SK-N-MC (cell line): ENCODE results near the gene CADPS.

Experiments used
- EZH2 ChIP-seq: fragments of 200-600 bp; sonication (generic); IDR thresholded peaks from one replicate; pipeline ENCODE4 v1.6.1; 2017; ENCODE audit warnings: antibody characterized with exemption
- POLR2AphosphoS5 ChIP-seq: IDR thresholded peaks from 2 replicates; pipeline ENCODE4 v1.6.1; 2012; ENCODE audit warnings: mild to moderate bottlenecking, low read depth, low read length, borderline replicate concordance

- TF ChIP-seq EZH2 (no peak), POLR2AphosphoS5 (no peak)
Observed at GRCh38 chr3:62636235-62636826, 238.9 kb downstream of the CADPS start.
